Ovary (tissue), 9 donors: ENCODE data around the gene AARS1. TPM values are rescaled to one million over a fixed set of nuclear protein-coding genes. Genes with fewer than 3 reads are reported as not detected.
"Not testable (repeated sequence)": the region's sequence is repeated elsewhere in the genome, so short reads cannot be mapped to it uniquely, and the experiment has no call there.

ENCODE experiments used
- DNase-seq, 5 donors: peaks; one replicate each; pipeline ENCODE4 v3.0.0-alpha.2; 2019 to 2020
- H3K27ac ChIP-seq, 2 donors: fragments of 200-600 bp; one replicate each; pipeline versions ENCODE4 v1.5.1 to v1.8.0; 2019 to 2022
- H3K27me3 ChIP-seq: fragments of 200-600 bp; one replicate; pipeline ENCODE4 v1.8.0; 2022
- H3K36me3 ChIP-seq: fragments of 200-600 bp; sonication (generic); one replicate; pipeline ENCODE4 v1.5.1; 2019
- H3K4me1 ChIP-seq: one replicate; pipeline ENCODE4 v1.8.1; 2013; ENCODE audit warnings: mild to moderate bottlenecking, moderate library complexity; ENCODE audit not compliant: insufficient read depth
- H3K4me3 ChIP-seq: fragments of 200-600 bp; sonication (generic); one replicate; pipeline ENCODE4 v1.5.1; 2017
- H3K9me3 ChIP-seq, 2 donors: fragments of 200-600 bp in 1 of 2; sonication (generic) in 1 of 2; one replicate each; pipeline versions ENCODE4 v1.5.1 to v1.8.1; 2013 to 2019; ENCODE audit warnings: mild to moderate bottlenecking in 1 of 2, moderate library complexity in 1 of 2
- CTCF ChIP-seq, 3 donors: fragments of 450-650 bp in 2 of 3; fragments of 200-600 bp in 1 of 3; IDR thresholded peaks; one replicate each; pipeline versions ENCODE4 v1.5.1 to v1.8.0; 2016 to 2022; ENCODE audit warnings: antibody characterized with exemption in 3 of 3, mild to moderate bottlenecking in 1 of 3
- EP300 ChIP-seq: sonication (generic); formaldehyde crosslinking; IDR thresholded peaks from one replicate; pipeline ENCODE4 v1.6.1; 2017; ENCODE audit warnings: antibody characterized with exemption
- POLR2A ChIP-seq: fragments of 450-650 bp; IDR thresholded peaks from one replicate; pipeline ENCODE4 v1.6.1; 2017; ENCODE audit warnings: antibody characterized with exemption, mild to moderate bottlenecking, moderate library complexity
- WGBS, 3 donors: extraction: QIAGEN DNeasy Blood & Tissue Kit in 1 of 3; methylation state at CpG; one replicate each; pipeline versions ENCODE4 v1.1.5 to v1.1.7; 2013 to 2017; 5-methylcytosine and 5-hydroxymethylcytosine counted together
- intact Hi-C, 4 donors: fragments of 100-400 bp; cut with DNase I; formaldehyde crosslinking; loops; one replicate each; pipeline versions ENCODE4 v1.11.0 to v1.15.1; 2022 to 2023
- polyA plus RNA-seq, 2 donors: library from polyadenylated mRNA; stranded (reverse); fragments of 200-250 nt in 1 of 2; fragments of 350-450 nt in 1 of 2; fragmentation: Illumina TruSeq in 1 of 2; extraction: RNeasy Lipid Tissue Mini Kit (QIAGEN cat#74804) in 1 of 2; gene quantifications; one replicate each; pipeline ENCODE4 v1.2.3, GENCODE V29; 2013 to 2014
- total RNA-seq, 7 donors: library from RNA; depleted of rRNA in 2 of 7; stranded (reverse); fragments of >200 nt in 2 of 7; fragmentation: NEBNext Ultra II Directional in 3 of 7; extraction: Animal tissue kit (Norgen Biotek cat#: 25700) in 3 of 7; gene quantifications; one replicate each; pipeline versions ENCODE4 v1.1.0 to v1.2.4, GENCODE V29; 2016 to 2023
- donor health status: DM: no; HTN: no; CAD: no; lungs with moderate emphysema.
- donor health status: DM: no; HTN: no; CAD: no.
- donor health status: Bipolar disorder and iron deficiency.
- donor health status: DM: yes; HTN: yes; CAD: no.
- donor health status: DM: no; HTN: no; CAD: no.
- donor health status: DM: yes; HTN: yes; CAD: no.

The AARS1 gene
- total and polyA plus RNA-seq, 9 donors: 26.7 to 280 (median 60.3) TPM

DNA sequence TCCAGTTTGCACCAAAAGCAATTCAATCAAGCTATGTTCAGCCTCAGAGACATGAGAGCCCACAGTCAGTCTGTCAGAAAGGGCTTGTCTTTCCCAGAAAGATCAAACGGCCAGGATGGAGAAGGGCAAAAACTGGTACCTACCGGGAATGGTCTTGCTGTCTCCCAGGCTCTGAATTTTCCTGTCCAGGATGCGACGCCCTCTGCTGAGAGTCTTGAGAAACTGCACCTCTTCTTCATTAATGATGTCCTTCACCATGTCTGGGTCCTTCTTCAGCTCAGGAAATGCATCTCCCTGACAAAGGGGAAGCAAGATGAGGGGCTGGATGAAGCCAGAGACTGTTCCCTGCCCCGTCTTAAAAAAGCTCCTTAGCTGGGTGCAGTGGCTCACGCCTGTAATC is 21.8 kb downstream of the AARS1 start:
- Histone ChIP-seq H3K9me3 (no peaks in the 10 kb centered on the region), H3K27me3 (no peaks in the 10 kb centered on the region), H3K4me3 (no peak overlapping the region), H3K36me3 (no peaks in the 10 kb centered on the region), H3K4me1 (no peaks in the 10 kb centered on the region), H3K27ac (no peak overlapping the region)
- WGBS, 3 donors: 47 to 52% (median 52%) methylated on average over 6 of the region's 6 CpGs
- DNase-seq: peak in 1 of 5 donors; percentile 36
- TF ChIP-seq EP300 (no peak), CTCF (IDR thresholded peaks at IDR 0.05) (peak in 1 of 3 donors; percentile 27)
- intact Hi-C loops: no loop called here

GRCh38 chr16:70259903-70260302 is 29.4 kb downstream of the AARS1 start:
- intact Hi-C loops, H3K36me3 ChIP-seq, H3K9me3 ChIP-seq, H3K4me3 ChIP-seq, DNase-seq, H3K4me1 ChIP-seq, H3K27me3 ChIP-seq, H3K27ac ChIP-seq: not testable (repeated sequence)
- WGBS, 3 donors: 93 to 97% (median 93%) methylated on average over 5 to 6 of the region's 6 CpGs

GRCh38 chr16:70258946-70259345 is 30.4 kb downstream of the AARS1 start:
- no peak overlapping the region for H3K27ac ChIP-seq
- intact Hi-C loops: no loop called here
- no peaks in the 10 kb centered on the region for H3K27me3 ChIP-seq
- DNase-seq: no peak
- H3K36me3 ChIP-seq: no peaks in the 10 kb centered on the region
- no peaks in the 10 kb centered on the region for H3K9me3 ChIP-seq
- WGBS, 3 donors: 92 to 95% (median 93%) methylated on average over 10 of the region's 10 CpGs
- TF ChIP-seq POLR2A: no peak
- TF ChIP-seq EP300: no peak
- no peak for TF ChIP-seq CTCF (IDR thresholded peaks at IDR 0.05)
- H3K4me1 ChIP-seq: no peaks in the 10 kb centered on the region
- H3K4me3 ChIP-seq: no peak overlapping the region

GRCh38 chr16:70258065-70258464 is 31.2 kb downstream of the AARS1 start:
- H3K4me3 ChIP-seq: no peak overlapping the region
- no peaks in the 10 kb centered on the region for H3K9me3 ChIP-seq
- 88 to 91% (median 90%) methylated on average over 14 of the region's 14 CpGs for WGBS, 3 donors
- intact Hi-C loops: no loop called here
- TF ChIP-seq CTCF (IDR thresholded peaks at IDR 0.05) (no peak), POLR2A (no peak), EP300 (no peak)
- H3K4me1 ChIP-seq: no peaks in the 10 kb centered on the region
- DNase-seq: no peak
- no peak overlapping the region for H3K27ac ChIP-seq
- H3K27me3 ChIP-seq: no peaks in the 10 kb centered on the region
- H3K36me3 ChIP-seq: no peaks in the 10 kb centered on the region

DNA sequence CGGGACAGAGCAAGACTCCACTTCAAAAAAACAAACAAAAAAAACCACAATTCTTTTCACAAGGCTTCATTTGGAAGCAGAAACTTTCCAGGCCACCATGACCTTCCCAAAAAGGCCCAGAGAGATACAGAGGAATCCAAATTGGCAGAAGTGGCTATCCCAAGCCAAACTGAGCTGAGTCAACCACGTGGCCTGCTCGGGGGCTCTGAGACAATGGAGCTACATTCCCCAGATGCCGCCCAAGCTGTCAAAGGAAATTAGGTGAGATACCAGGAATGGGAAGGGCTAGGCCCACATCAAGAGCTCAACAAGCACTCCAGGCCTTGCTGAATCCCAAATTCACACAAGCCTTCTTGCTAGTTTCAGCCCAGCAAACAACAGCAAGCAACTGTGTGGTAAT is 31.9 kb downstream of the AARS1 start:
- no peak overlapping the region for H3K4me3 ChIP-seq
- H3K36me3 ChIP-seq: no peaks in the 10 kb centered on the region
- no peak overlapping the region for H3K27ac ChIP-seq
- 10 to 28% (median 16%) methylated on average over 4 of the region's 4 CpGs for WGBS, 3 donors
- H3K4me1 ChIP-seq: no peaks in the 10 kb centered on the region
- no peaks in the 10 kb centered on the region for H3K9me3 ChIP-seq
- TF ChIP-seq CTCF (IDR thresholded peaks at IDR 0.05): no peak
- no peak for TF ChIP-seq POLR2A
- TF ChIP-seq EP300: no peak
- no peaks in the 10 kb centered on the region for H3K27me3 ChIP-seq
- intact Hi-C loops: no loop called here
- DNase-seq: no peak
